ENCODE data around the gene PAK4. TPM values are rescaled to one million over a fixed set of nuclear protein-coding genes. Genes with fewer than 3 reads are reported as not detected.

The PAK4 gene
- 82.4 to 113 TPM (median 102 TPM) in 5 replicates for total RNA-seq (2022; extraction: Qiagen RNA extraction)

DNA sequence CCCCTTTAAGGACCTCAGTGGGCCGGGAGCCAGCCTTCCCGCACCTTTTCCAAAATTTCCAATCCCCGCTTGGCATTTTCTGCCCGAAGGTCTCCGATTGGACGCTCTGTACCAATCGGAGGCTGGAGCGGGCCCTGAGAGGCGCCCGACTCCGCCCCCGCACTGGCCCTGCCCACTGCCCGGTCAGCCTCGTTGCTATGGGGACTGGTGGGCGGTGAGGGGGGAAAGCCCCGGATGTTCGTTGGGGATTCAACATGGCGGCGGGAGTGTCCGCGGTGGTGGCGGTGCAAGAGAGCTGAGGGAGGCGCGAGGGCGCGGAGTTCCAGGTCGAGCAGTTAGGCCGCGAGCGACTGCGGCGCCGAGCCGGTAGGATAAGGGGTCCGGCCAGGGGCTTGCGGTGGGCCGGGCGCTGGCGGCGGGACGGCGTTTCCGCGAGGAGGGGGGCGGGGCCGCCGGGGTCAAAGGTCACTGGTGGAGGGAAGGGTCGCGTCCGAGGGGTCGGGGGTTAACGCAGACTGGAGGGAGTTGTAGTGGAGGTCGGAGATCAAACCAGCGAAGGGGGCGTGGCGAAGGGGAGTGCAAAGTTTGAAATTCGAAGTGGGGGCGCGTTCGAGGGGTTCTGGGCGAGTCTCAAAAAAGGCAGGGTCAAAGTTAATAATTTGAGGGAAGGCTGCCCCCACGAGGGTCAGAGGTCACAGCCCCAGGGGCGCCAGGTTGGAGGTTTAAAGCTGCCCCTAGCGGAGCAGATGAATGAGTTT lies at the start of gene PAK4:
Gene PAK4 (plus strand): TSS at position 233 of the 758 bp plus-strand sequence. CDS start 43,768 bp downstream, outside the sequence.

DNA sequence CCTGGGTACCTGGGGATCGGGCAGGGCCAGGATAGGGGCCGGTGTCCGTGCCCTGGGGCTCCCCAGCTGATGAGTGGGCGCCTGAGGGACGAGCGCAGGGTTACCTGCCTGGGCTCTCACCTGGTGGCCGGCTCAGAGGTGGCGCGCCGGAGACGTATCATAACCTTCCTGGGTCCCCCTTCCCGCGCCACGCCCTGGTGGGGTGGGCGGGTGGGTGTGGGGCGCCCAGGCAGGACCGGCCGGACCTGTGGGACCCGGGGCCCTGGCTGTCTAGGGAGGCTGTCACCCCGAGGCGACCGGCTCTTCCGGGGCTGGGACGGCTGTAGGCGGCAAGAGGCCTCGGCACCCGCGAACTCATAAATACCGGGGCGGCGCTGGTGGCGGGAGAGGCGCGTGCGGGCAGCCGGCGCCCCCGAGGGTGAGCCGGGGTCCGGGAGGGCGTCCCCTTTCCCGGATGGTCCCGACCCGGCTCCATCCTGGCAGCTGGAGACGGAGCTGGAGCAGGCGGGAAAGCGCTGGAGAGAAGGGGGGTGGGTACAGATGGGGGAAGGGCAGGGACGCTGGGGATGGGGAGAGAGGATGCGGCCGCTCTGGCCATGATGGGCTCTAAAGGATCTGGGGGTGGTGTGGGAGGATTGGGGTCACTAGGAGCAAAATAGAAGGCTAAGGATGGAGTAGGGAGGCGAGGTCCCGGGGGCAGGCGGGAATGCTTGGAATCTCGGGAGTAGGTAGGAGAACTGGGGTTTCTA lies 41.4 kb upstream of the PAK4 start, which contains the start of gene ACP7:
Gene ACP7 (plus strand): TSS at position 386 of the 749 bp plus-strand sequence. CDS start 902 bp downstream, outside the sequence.

DNA sequence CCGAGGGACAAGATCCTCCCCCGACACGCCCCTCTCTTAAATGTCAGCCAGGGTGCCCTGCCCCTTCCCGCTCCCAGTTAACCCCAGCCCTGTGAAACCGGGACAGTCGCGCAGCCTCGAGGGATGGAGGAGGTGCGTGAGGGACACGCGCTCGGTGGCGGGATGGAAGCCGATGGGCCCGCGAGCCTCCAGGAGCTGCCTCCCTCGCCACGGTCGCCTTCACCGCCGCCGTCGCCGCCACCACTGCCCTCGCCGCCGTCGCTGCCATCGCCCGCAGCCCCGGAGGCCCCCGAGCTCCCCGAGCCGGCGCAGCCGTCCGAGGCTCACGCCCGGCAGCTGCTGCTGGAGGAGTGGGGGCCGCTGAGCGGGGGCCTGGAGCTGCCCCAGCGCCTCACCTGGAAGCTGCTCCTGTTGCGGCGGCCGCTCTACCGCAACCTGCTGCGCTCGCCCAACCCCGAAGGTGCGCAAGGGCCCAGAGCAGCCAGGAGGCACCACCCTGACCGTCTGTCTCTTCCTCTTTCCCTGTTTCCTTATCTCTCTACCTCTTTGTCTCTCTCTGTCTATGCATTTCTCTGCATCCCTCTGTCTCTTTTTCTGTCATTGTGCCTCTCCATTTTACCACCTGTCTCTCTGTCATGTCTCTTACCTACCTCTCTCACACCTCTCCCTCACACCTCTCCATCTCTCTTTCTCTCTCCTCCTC lies 71.4 kb downstream of the PAK4 start, which contains the start of gene NCCRP1:
Gene NCCRP1 (plus strand): TSS at position 105 of the 703 bp plus-strand sequence. CDS start 19 bp downstream, at position 124.

DNA sequence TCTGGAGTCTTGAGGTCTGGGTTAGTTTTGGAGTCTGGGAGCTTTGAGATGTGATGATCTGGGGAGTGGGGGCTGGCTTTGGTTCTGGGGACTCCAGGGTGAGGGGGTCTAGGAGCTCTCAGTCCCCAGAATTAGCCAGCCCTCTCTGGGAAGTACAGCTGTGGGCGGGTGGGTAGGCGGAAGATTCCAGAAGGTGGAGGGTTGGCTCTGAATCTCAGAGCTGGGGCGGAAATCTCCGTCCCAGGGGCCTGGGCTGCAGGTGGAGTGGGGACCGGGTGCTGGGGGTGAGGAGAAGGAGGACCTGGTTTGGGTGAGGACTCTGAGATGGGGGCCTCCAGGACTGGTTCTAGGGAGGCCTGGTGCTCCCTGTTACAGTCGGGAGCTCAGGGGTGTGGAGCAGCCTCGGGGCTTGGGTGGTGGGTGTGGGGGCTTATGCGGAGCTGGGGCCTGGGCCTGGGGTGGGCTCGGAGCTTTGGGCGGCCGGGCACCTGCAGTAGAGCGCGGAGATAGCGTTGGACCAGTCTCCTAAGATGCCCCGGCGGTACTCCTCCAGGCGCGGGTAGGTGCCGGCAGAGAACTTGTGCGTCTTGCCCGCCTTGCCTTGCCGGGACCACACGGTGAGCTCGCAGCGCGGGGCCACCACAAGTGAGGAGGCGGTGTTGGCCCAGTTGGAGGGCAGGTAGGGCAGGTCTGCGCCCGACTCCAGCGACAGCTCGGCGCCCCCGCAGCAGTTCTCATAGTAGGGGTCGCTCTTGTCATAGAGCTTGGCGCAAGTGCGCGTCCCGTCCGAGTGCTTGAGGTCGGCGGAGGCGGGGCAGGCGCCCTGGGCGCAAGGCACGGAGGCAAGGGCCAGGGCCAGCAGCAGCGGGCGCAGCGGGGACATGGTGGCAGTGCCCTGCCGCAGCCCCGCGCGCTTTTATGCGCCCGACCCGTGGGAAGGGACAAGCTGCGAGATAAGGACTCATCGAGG lies 78.1 kb downstream of the PAK4 start, which contains the start of gene SYCN:
Gene SYCN (minus strand): TSS at position 892 of the 970 bp plus-strand sequence. CDS start 9 bp downstream, at position 883.

Other genes with a start within 250 kb of the PAK4 start
- 1.9 to 2.9 TPM (median 2.5 TPM) in 5 replicates for gene RINL, start 247.5 kb upstream of the PAK4 start, total RNA-seq (2022; extraction: Qiagen RNA extraction)
- 35.3 to 41.1 TPM (median 37.5 TPM) in 5 replicates for gene SIRT2, start 226.2 kb upstream of the PAK4 start, total RNA-seq (2022; extraction: Qiagen RNA extraction)
- 62.1 to 122 TPM (median 94.8 TPM) in 5 replicates for gene NFKBIB, start 225.8 kb upstream of the PAK4 start, total RNA-seq (2022; extraction: Qiagen RNA extraction)
- gene CCER2, start 213.6 kb upstream of the PAK4 start, total RNA-seq (2022; extraction: Qiagen RNA extraction): 0.48 to 1.0 TPM (median 0.74 TPM) in 5 replicates
- 50.9 to 52.4 TPM (median 52.1 TPM) in 5 replicates for gene SARS2, start 195.0 kb upstream of the PAK4 start, total RNA-seq (2022; extraction: Qiagen RNA extraction)
- gene MRPS12, start 194.8 kb upstream of the PAK4 start, total RNA-seq (2022; extraction: Qiagen RNA extraction): 193 to 307 TPM (median 271 TPM) in 5 replicates
- 67.6 to 80.4 TPM (median 73.3 TPM) in 5 replicates for gene FBXO17, start 150.0 kb upstream of the PAK4 start, total RNA-seq (2022; extraction: Qiagen RNA extraction)
- gene FBXO27, start 93.2 kb upstream of the PAK4 start, total RNA-seq (2022; extraction: Qiagen RNA extraction): 2.6 to 5.6 TPM (median 3.8 TPM) in 5 replicates
- gene ACP7, start 41.4 kb upstream of the PAK4 start, total RNA-seq (2022; extraction: Qiagen RNA extraction): 0.05 to 0.25 TPM (median 0.07 TPM) in 5 replicates
- 1.3 to 1.9 TPM (median 1.5 TPM) in 5 replicates for gene NCCRP1, start 71.2 kb downstream of the PAK4 start, total RNA-seq (2022; extraction: Qiagen RNA extraction)
- gene SYCN, start 78.5 kb downstream of the PAK4 start, total RNA-seq (2022; extraction: Qiagen RNA extraction): not detected in 5 replicates
- not detected in 5 replicates for gene IFNL3, start 119.2 kb downstream of the PAK4 start, total RNA-seq (2022; extraction: Qiagen RNA extraction)
- not detected in 5 replicates for gene IFNL4, start 123.1 kb downstream of the PAK4 start, total RNA-seq (2022; extraction: Qiagen RNA extraction)
- gene IFNL2, start 142.6 kb downstream of the PAK4 start, total RNA-seq (2022; extraction: Qiagen RNA extraction): not detected in 5 replicates
- gene IFNL1, start 170.6 kb downstream of the PAK4 start, total RNA-seq (2022; extraction: Qiagen RNA extraction): 0.10 to 0.33 TPM (median 0.13 TPM) in 4 of 5 replicates, not detected in the other
- gene LRFN1, start 195.1 kb downstream of the PAK4 start, total RNA-seq (2022; extraction: Qiagen RNA extraction): 7.5 to 10.4 TPM (median 8.6 TPM) in 5 replicates
- 0.22 to 1.0 TPM (median 0.43 TPM) in 5 replicates for gene GMFG, start 210.3 kb downstream of the PAK4 start, total RNA-seq (2022; extraction: Qiagen RNA extraction)
- 142 to 170 TPM (median 168 TPM) in 5 replicates for gene SAMD4B, start 216.6 kb downstream of the PAK4 start, total RNA-seq (2022; extraction: Qiagen RNA extraction)

Measured in A549 treated with Hydrocortisone at 1 μM for 4 hours (cell line).